ENCODE results near the gene RGP1. TPM values are rescaled to one million over a fixed set of nuclear protein-coding genes. Genes with fewer than 3 reads are reported as not detected.

RGP1 gene
- total and polyA plus RNA-seq, 5 donors, result 17.7 to 35.0 (median 26.1) TPM

DNA sequence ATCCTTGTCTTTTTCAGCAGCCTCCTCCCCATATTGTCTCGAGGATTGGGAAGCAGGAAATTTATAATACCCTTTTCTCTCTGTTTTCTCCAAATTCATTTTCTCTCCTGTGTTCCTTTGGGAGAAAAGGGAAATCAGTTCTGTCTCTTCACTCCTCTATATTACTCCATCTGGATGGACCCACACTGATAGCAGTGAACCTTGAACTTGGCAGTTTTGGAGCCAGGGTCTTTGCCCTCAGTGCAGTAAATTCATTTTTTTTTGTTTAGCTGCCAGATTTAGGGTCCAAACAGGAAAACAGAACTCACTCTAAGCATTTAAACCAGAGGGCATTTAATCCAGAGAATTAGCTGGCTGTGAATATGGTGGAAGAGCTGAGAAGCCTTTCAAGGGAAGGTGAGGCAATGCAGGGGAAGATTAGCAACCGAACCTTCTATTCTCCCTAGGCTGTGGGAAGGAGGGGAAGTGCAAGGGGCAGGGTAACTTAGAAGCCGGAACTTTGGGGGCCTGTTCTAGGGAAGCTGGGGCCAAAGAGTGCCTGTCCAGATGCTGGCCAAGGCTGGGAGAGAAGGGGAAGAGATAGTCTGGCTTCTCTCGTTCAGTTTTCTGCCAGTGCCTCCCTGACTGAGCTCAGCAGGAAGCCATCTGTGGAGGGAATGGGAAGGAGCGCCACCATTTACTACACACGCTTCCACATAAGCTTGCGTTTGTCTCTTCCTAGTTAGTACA is 26.0 kb downstream of the RGP1 start:
- DNase-seq (peak in 2 of 3 donors; percentile 38 to 66), ATAC-seq (peak; percentile 67 to 79)
- Histone ChIP-seq H3K4me3 (ENCODE audit: low read length) (no peak overlapping the region), H3K27ac (ENCODE audit: low read length) (peak overlapping the region; percentile 30), H3K4me1 (ENCODE audit: control insufficient read depth, insufficient read depth, low read length) (peaks cover 12% of the 10 kb centered on the region), H3K9me3 (ENCODE audit: control insufficient read depth, low read length) (no peaks in the 10 kb centered on the region), H3K27me3 (ENCODE audit: control insufficient read depth, insufficient read depth) (no peaks in the 10 kb centered on the region)
- intact Hi-C loops (cut with DNase I), result no loop called here
- 39% methylated on average over 7 of the region's 7 CpGs for WGBS

DNA sequence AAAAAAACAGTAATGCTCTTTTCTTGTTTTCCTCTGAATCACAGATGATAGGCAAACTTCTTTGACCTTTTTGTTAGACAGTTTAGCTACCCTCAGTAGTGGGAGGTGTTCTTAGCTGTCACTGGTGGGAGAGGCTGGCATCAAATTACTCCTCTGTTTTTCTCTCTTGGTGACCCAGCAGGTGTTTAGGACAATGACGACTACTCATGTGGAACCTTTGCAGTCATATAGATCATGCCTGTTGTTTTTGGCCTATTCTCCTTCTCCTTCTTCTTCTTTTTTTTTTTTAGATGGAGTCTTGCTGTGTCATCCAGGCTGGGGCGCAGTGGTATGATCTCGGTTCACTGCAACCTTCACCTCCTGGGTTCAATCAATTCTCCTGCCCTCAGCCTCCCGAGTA is 26.9 kb downstream of the RGP1 start:
- no peaks in the 10 kb centered on the region for H3K27me3 ChIP-seq (ENCODE audit: control insufficient read depth, insufficient read depth)
- WGBS, result 83% methylated on average over 4 of the region's 4 CpGs
- peaks cover 8% of the 10 kb centered on the region for H3K4me1 ChIP-seq (ENCODE audit: control insufficient read depth, insufficient read depth, low read length)
- no peak overlapping the region for H3K4me3 ChIP-seq (ENCODE audit: low read length)
- ATAC-seq (no peak), DNase-seq (no peak)
- no peak overlapping the region for H3K27ac ChIP-seq (ENCODE audit: low read length)
- H3K9me3 ChIP-seq (ENCODE audit: control insufficient read depth, low read length), result no peaks in the 10 kb centered on the region
- intact Hi-C loops (cut with DNase I), result no loop called here

DNA sequence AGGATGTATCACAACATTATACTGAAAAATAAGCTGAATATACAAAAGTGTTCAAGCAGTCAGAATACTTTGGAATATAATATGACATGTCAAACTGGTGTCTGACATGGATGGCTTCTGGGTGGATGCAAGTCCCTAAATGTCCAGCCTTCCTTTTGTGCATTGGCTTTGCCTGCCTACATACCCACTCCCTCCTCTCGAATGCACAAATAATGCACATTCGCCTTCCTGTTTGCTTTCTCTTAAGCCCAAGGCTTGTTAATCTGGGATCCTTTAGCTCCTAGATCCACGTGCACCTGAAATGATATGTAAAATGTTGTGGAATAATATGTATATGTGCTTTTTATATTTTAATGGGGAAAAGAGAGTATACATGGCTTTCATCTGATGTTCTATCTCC is 29.4 kb downstream of the RGP1 start:
- 92% methylated on average over 3 of the region's 3 CpGs for WGBS
- Histone ChIP-seq H3K4me3 (ENCODE audit: low read length) (no peak overlapping the region), H3K27ac (ENCODE audit: low read length) (no peak overlapping the region), H3K4me1 (ENCODE audit: control insufficient read depth, insufficient read depth, low read length) (peaks cover 6% of the 10 kb centered on the region), H3K27me3 (ENCODE audit: control insufficient read depth, insufficient read depth) (no peaks in the 10 kb centered on the region), H3K9me3 (ENCODE audit: control insufficient read depth, low read length) (no peaks in the 10 kb centered on the region)
- no peak for DNase-seq
- ATAC-seq, result no peak
- intact Hi-C loops (cut with DNase I), result no loop called here

GRCh38 chr9:35781066-35781465 is 32.0 kb downstream of the RGP1 start:
- Histone ChIP-seq H3K27me3 (ENCODE audit: control insufficient read depth, insufficient read depth) (no peaks in the 10 kb centered on the region), H3K9me3 (ENCODE audit: control insufficient read depth, low read length) (no peaks in the 10 kb centered on the region), H3K4me1 (ENCODE audit: control insufficient read depth, insufficient read depth, low read length) (peaks cover 2% of the 10 kb centered on the region), H3K27ac (ENCODE audit: low read length) (no peak overlapping the region), H3K4me3 (ENCODE audit: low read length) (no peak overlapping the region)
- 71% methylated on average over 2 of the region's 2 CpGs for WGBS
- DNase-seq (no peak), ATAC-seq (no peak)
- intact Hi-C loops (cut with DNase I), result no loop called here

- H3K4me3 ChIP-seq (ENCODE audit: low read length), result no peak overlapping the region
- intact Hi-C loops (cut with DNase I), result no loop called here
Measured at GRCh38 chr9:35783418-35783817, 34.3 kb downstream of the RGP1 start.

DNA sequence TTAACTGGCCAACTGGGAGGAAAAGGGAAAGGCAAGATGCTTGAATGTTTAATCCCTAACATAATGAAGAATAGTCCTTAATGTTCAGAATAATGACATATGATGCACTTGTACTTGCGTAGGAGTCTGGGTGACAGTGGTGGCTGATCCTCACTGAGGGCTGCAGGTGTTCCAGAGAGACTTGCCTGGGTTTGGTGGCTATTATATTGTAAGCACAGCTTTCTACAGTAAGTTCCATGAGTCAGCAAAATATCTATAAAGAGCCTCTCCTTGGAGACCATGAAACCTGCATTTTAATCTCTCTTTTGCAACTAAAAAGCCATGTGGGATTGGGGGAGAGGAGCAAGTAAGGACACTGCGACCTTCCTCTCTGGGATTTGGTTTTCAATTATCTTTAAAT is 40.5 kb downstream of the RGP1 start:
- Histone ChIP-seq H3K27me3 (ENCODE audit: control insufficient read depth, insufficient read depth) (no peaks in the 10 kb centered on the region), H3K9me3 (ENCODE audit: control insufficient read depth, low read length) (no peaks in the 10 kb centered on the region), H3K4me1 (ENCODE audit: control insufficient read depth, insufficient read depth, low read length) (no peaks in the 10 kb centered on the region), H3K27ac (ENCODE audit: low read length) (no peak overlapping the region), H3K4me3 (ENCODE audit: low read length) (no peak overlapping the region)
- DNase-seq, result no peak
- ATAC-seq, result no peak
- intact Hi-C loops (cut with DNase I), result no loop called here
- 90% methylated on average over 2 of the region's 2 CpGs for WGBS

More at GRCh38 chr9:35783418-35783817, 34.3 kb downstream of the RGP1 start:
- H3K27ac ChIP-seq (ENCODE audit: low read length), result no peak overlapping the region
- ATAC-seq, result no peak
- DNase-seq, result no peak
- H3K27me3 ChIP-seq (ENCODE audit: control insufficient read depth, insufficient read depth), result no peaks in the 10 kb centered on the region
- no peaks in the 10 kb centered on the region for H3K9me3 ChIP-seq (ENCODE audit: control insufficient read depth, low read length)
- H3K4me1 ChIP-seq (ENCODE audit: control insufficient read depth, insufficient read depth, low read length), result no peaks in the 10 kb centered on the region

- 30% methylated on average over 4 of the region's 4 CpGs for WGBS
- H3K27ac ChIP-seq (ENCODE audit: low read length), result no peak overlapping the region
- H3K4me3 ChIP-seq (ENCODE audit: low read length), result no peak overlapping the region
- H3K27me3 ChIP-seq (ENCODE audit: control insufficient read depth, insufficient read depth), result no peaks in the 10 kb centered on the region
- no peak for ATAC-seq
- no peaks in the 10 kb centered on the region for H3K4me1 ChIP-seq (ENCODE audit: control insufficient read depth, insufficient read depth, low read length)
- H3K9me3 ChIP-seq (ENCODE audit: control insufficient read depth, low read length), result no peaks in the 10 kb centered on the region
- DNase-seq, result no peak
- intact Hi-C loops (cut with DNase I), result loop anchor here (2.0 to 5.0 kb wide), 3 partner anchors 37 to 93 kb away; partner anchors contain the start of genes FAM221B (in 1 of the 4) and TMEM8B (in 1 of the 4)
Measured at GRCh38 chr9:35790025-35790384, 40.9 kb downstream of the RGP1 start.

DNA sequence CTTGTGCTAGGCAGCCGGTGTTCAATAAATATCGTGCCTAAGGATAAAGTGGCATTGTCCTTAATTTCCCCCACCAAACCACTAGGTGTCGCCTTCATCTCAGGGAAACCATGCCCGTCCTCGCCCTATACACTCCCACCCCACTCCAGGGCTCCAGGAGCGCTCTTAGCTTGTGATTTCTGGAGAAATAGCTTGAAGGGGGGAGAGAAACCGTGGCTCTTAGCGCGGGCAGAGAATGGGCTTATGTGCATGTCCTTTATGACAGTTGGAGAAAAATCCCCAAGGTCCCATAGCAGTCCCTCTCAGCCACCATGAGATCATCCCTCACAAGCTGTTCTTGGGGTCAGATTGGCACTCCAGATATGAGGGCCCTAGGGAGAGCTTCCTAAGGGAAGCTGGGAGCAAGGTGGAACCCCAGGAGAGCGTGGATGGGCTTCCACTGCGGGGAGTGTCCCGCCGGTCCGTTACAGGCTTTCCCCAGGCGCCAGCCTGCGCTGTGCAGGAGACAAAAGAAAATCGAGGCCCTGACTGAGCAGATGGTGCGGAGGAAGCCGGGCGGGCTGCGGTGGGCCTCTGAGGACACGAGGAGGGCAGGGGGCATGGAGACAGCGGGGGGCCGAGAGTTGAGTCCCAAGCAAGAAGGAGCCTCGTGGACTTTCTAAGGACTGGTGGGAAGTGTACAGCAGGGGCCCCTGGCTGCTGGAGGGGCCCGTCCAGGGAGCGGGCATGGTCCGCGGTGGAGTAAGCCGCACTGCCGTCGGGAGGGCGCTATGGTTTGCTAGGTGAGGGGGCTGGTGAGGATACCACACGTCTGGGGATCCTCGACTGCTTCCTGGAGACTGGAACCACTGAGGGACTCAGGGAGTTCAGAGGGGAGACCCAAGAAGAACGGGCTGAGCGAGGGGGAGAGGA is 41.6 kb downstream of the RGP1 start:
- H3K4me3 ChIP-seq (ENCODE audit: low read length), result peak overlapping the region; percentile 58
- intact Hi-C loops (cut with DNase I), result loop anchor here (2.0 to 5.0 kb wide), 3 partner anchors 37 to 92 kb away; partner anchors contain the start of genes FAM221B (in 1 of the 4) and TMEM8B (in 1 of the 4)
- H3K27me3 ChIP-seq (ENCODE audit: control insufficient read depth, insufficient read depth), result no peaks in the 10 kb centered on the region
- peak; percentile 73 to 84 (median 79) for DNase-seq
- no peaks in the 10 kb centered on the region for H3K9me3 ChIP-seq (ENCODE audit: control insufficient read depth, low read length)
- no peaks in the 10 kb centered on the region for H3K4me1 ChIP-seq (ENCODE audit: control insufficient read depth, insufficient read depth, low read length)
- peak overlapping the region; percentile 41 for H3K27ac ChIP-seq (ENCODE audit: low read length)
- peak; percentile 88 to 90 for ATAC-seq
- 24% methylated on average over 37 of the region's 37 CpGs for WGBS

GRCh38 chr9:35791297-35791921 is 42.3 kb downstream of the RGP1 start, which contains the start of gene NPR2:
Gene NPR2, plus strand, starts transcription at chr9:35791591. Its CDS starts 818 bp downstream, at chr9:35792409.
- H3K4me3 ChIP-seq (ENCODE audit: low read length), result peak within 1 kb of the TSS; percentile 58
- intact Hi-C loops (cut with DNase I), result loop anchor here (2.0 to 5.0 kb wide), 3 partner anchors 36 to 91 kb away; partner anchors contain the start of genes FAM221B (in 1 of the 4) and TMEM8B (in 1 of the 4)
- DNase-seq (peak; percentile 59 to 84 (median 84)), ATAC-seq (peak; percentile 73 to 79)
- no peaks in the 10 kb centered on the region for H3K27me3 ChIP-seq (ENCODE audit: control insufficient read depth, insufficient read depth)
- 5% methylated on average over 57 of the region's 64 CpGs for WGBS
- H3K9me3 ChIP-seq (ENCODE audit: control insufficient read depth, low read length), result no peaks in the 10 kb centered on the region
- no peaks in the 10 kb centered on the region for H3K4me1 ChIP-seq (ENCODE audit: control insufficient read depth, insufficient read depth, low read length)
- H3K27ac ChIP-seq (ENCODE audit: low read length), result peak within 1 kb of the TSS; percentile 81

- intact Hi-C loops (cut with DNase I), result loop anchor here in 3 of 4 donors (5.0 kb wide), 2 partner anchors 35 to 90 kb away; partner anchors contain the start of genes FAM221B (in 1 of the 3) and TMEM8B (in 1 of the 3)
- no peaks in the 10 kb centered on the region for H3K4me1 ChIP-seq (ENCODE audit: control insufficient read depth, insufficient read depth, low read length)
Measured at GRCh38 chr9:35792024-35792813, 43.1 kb downstream of the RGP1 start.

More at GRCh38 chr9:35792024-35792813, 43.1 kb downstream of the RGP1 start:
- DNase-seq (peak; percentile 24 to 76 (median 72)), ATAC-seq (no peak)
- no peak overlapping the region for H3K27ac ChIP-seq (ENCODE audit: low read length)
- WGBS, result 80% methylated on average over 34 of the region's 34 CpGs
- peak overlapping the region; percentile 58 for H3K4me3 ChIP-seq (ENCODE audit: low read length)
- no peaks in the 10 kb centered on the region for H3K9me3 ChIP-seq (ENCODE audit: control insufficient read depth, low read length)
- no peaks in the 10 kb centered on the region for H3K27me3 ChIP-seq (ENCODE audit: control insufficient read depth, insufficient read depth)
